Tibial nerve (tissue), 4 donors: Measurements from ENCODE around the gene N4BP2L1.

Experiments
- CTCF ChIP-seq, 5 experiments: fragments of 200-600 bp in 3 of 5; fragments of 450-650 bp in 2 of 5; sonication (generic) in 3 of 5; IDR thresholded peaks; one replicate each; pipeline ENCODE4 v1.5.1; 2016 to 2019; ENCODE audit warnings: antibody characterized with exemption in 5 of 5, mild to moderate bottlenecking in 3 of 5, moderate library complexity in 2 of 5
- EP300 ChIP-seq, 2 donors: sonication (generic); formaldehyde crosslinking; IDR thresholded peaks; one replicate each; pipeline ENCODE4 v1.6.1; 2017; ENCODE audit warnings: antibody characterized with exemption in 2 of 2, mild to moderate bottlenecking in 1 of 2
- POLR2A ChIP-seq, 2 donors: fragments of 450-650 bp; IDR thresholded peaks; one replicate each; pipeline ENCODE4 v1.6.1; 2017; ENCODE audit warnings: antibody characterized with exemption in 2 of 2, mild to moderate bottlenecking in 2 of 2, moderate library complexity in 2 of 2

- no peak for TF ChIP-seq CTCF (IDR thresholded peaks at IDR 0.05)
- TF ChIP-seq EP300 (IDR thresholded peaks at IDR 0.05) = no peak
- TF ChIP-seq POLR2A (IDR thresholded peaks at IDR 0.05) = no peak
Measured at GRCh38 chr13:32385410-32385809, 42.5 kb downstream of the N4BP2L1 start.
